Measurements from ENCODE around the gene WDR89. TPM values are rescaled to one million over a fixed set of nuclear protein-coding genes. Genes with fewer than 3 reads are reported as not detected.
A peak's percentile ranks its signal among the peaks of the same experiment; 100 is the strongest.

The WDR89 gene
- 10 to 100 TPM in 3 of 6 donors, 1 to 10 TPM in 3; 2.1 to 16.9 (median 9.1) TPM for total RNA-seq

GRCh38 chr14:63641473-63642228, at the start of gene WDR89:
WDR89 (minus strand) TSS chr14:63641871; CDS start chr14:63599942, 41,929 bp downstream.
- H3K27ac ChIP-seq, result peak within 1 kb of the TSS; percentile 88 to 97 (median 94)
- peak; percentile 93 to 98 for DNase-seq
- 0 to 2% methylated on average over 15 to 55 of the region's 60 CpGs for WGBS, 2 donors
- TF ChIP-seq POLR2AphosphoS5 (IDR thresholded peaks at IDR 0.05) (peak; percentile 31 to 70), POLR2A (IDR thresholded peaks at IDR 0.05) (peak in 3 of 4 donors; percentile 55 to 74 (median 66)), EP300 (IDR thresholded peaks at IDR 0.05) (peak in 1 of 4 donors; percentile 46), CTCF (IDR thresholded peaks at IDR 0.05) (peak; percentile 74 to 95 (median 90))
- H3K9me3 ChIP-seq, result no peaks in the 10 kb centered on the region
- no peaks in the 10 kb centered on the region for H3K27me3 ChIP-seq
- H3K4me3 ChIP-seq, result peak within 1 kb of the TSS; percentile 68 to 78 (median 73)
- H3K36me3 ChIP-seq, result no peaks in the 10 kb centered on the region
- peaks cover 9 to 24% (median 12%) of the 10 kb centered on the region in 4 donors for H3K4me1 ChIP-seq
- peak; percentile 98 to 100 for ATAC-seq (ENCODE audit: low FRiP score in 2 of 2)

- ATAC-seq (ENCODE audit: low FRiP score in 2 of 2) (no peak), DNase-seq (no peak)
- WGBS, 2 donors, result 86 to 95% methylated on average over 3 of the region's 3 CpGs
- Histone ChIP-seq H3K27ac (no peak overlapping the region), H3K4me3 (no peak overlapping the region), H3K36me3 (peaks cover 0 to 6% (median 0%) of the 10 kb centered on the region in 4 donors), H3K4me1 (no peaks in the 10 kb centered on the region), H3K9me3 (no peaks in the 10 kb centered on the region), H3K27me3 (no peaks in the 10 kb centered on the region)
- TF ChIP-seq POLR2AphosphoS5 (IDR thresholded peaks at IDR 0.05) (no peak), CTCF (IDR thresholded peaks at IDR 0.05) (no peak), POLR2A (IDR thresholded peaks at IDR 0.05) (no peak), EP300 (IDR thresholded peaks at IDR 0.05) (no peak)
These were observed 47.5 kb upstream of the WDR89 start for GRCh38 chr14:63689132-63689531.

GRCh38 chr14:63686926-63687325, 45.3 kb upstream of the WDR89 start:
- ATAC-seq (ENCODE audit: low FRiP score in 2 of 2), result no peak
- TF ChIP-seq POLR2A (IDR thresholded peaks at IDR 0.05), result no peak
- H3K27ac ChIP-seq, result no peak overlapping the region
- no peaks in the 10 kb centered on the region for H3K27me3 ChIP-seq
- H3K4me1 ChIP-seq, result no peaks in the 10 kb centered on the region
- no peaks in the 10 kb centered on the region for H3K9me3 ChIP-seq
- H3K4me3 ChIP-seq, result no peak overlapping the region
- no peak for DNase-seq
- peaks cover 0 to 6% (median 0%) of the 10 kb centered on the region in 4 donors for H3K36me3 ChIP-seq

- no peak for ATAC-seq (ENCODE audit: low FRiP score in 2 of 2)
- TF ChIP-seq EP300 (IDR thresholded peaks at IDR 0.05), result no peak
- TF ChIP-seq POLR2A (IDR thresholded peaks at IDR 0.05), result no peak
- no peak for TF ChIP-seq POLR2AphosphoS5 (IDR thresholded peaks at IDR 0.05)
- no peak for TF ChIP-seq CTCF (IDR thresholded peaks at IDR 0.05)
- H3K9me3 ChIP-seq, result no peaks in the 10 kb centered on the region
- H3K27me3 ChIP-seq, result no peaks in the 10 kb centered on the region
- H3K4me1 ChIP-seq, result no peaks in the 10 kb centered on the region
- WGBS, 2 donors, result 94 to 98% methylated on average over 1 of the region's 1 CpG
- no peak for DNase-seq
- peaks cover 0 to 6% (median 0%) of the 10 kb centered on the region in 4 donors for H3K36me3 ChIP-seq
- no peak overlapping the region for H3K4me3 ChIP-seq
- no peak overlapping the region for H3K27ac ChIP-seq
These were observed 43.7 kb upstream of the WDR89 start for GRCh38 chr14:63685401-63685800.

GRCh38 chr14:63682727-63683593, 41.3 kb upstream of the WDR89 start:
- H3K27me3 ChIP-seq, result no peaks in the 10 kb centered on the region
- no peaks in the 10 kb centered on the region for H3K4me1 ChIP-seq
- no peaks in the 10 kb centered on the region for H3K9me3 ChIP-seq
- H3K4me3 ChIP-seq, result no peak overlapping the region
- ATAC-seq (ENCODE audit: low FRiP score in 2 of 2) (no peak), DNase-seq (no peak)
- TF ChIP-seq CTCF (IDR thresholded peaks at IDR 0.05) (no peak), EP300 (IDR thresholded peaks at IDR 0.05) (no peak), POLR2AphosphoS5 (IDR thresholded peaks at IDR 0.05) (no peak), POLR2A (IDR thresholded peaks at IDR 0.05) (no peak)
- peaks cover 0 to 6% (median 0%) of the 10 kb centered on the region in 4 donors for H3K36me3 ChIP-seq
- H3K27ac ChIP-seq, result no peak overlapping the region
- 91% methylated on average over 9 of the region's 9 CpGs for WGBS, 2 donors

Measured in upper lobe of left lung (tissue), 6 donors.